Keratinocyte (primary cell): ENCODE data around the gene STBD1. TPM values are rescaled to one million over a fixed set of nuclear protein-coding genes. Genes with fewer than 3 reads are reported as not detected.

ENCODE experiments used
- DNase-seq: peaks from one replicate; pipeline ENCODE4 v3.0.0-alpha.2; 2011; ENCODE audit warnings: low read depth, missing footprints, low spot score
- FAIRE-seq: peaks from 2 replicates; lab custom pipeline; 2011; peaks lifted over from hg19 to GRCh38; lab: Jason Lieb, UNC
- H2AFZ ChIP-seq: 2 replicates; pipeline ENCODE4 v1.6.0; 2012; ENCODE audit warnings: low read length, control low read depth, inconsistent platforms; ENCODE audit not compliant: control insufficient read depth
- H3K27ac ChIP-seq: 2 replicates; pipeline ENCODE4 v1.5.1; 2011; ENCODE audit warnings: low read length; ENCODE audit not compliant: control insufficient read depth, insufficient read depth
- H3K27me3 ChIP-seq: 3 replicates; pipeline ENCODE4 v1.6.0; 2011; ENCODE audit warnings: low read length; ENCODE audit not compliant: control insufficient read depth, insufficient read depth; ENCODE audit errors: extremely low read depth
- H3K36me3 ChIP-seq, 2 experiments: 2 replicates in 1 of 2; 3 replicates in 1 of 2; pipeline ENCODE4 v1.5.1; 2011; ENCODE audit warnings: low read length in 2 of 2, mild to moderate bottlenecking in 1 of 2; ENCODE audit not compliant: control insufficient read depth in 2 of 2, insufficient read depth in 2 of 2; ENCODE audit errors: extremely low read depth in 1 of 2
- H3K4me1 ChIP-seq: 3 replicates; pipeline ENCODE4 v1.5.1; 2011; ENCODE audit warnings: low read length; ENCODE audit not compliant: control insufficient read depth, insufficient read depth; ENCODE audit errors: extremely low read depth
- H3K4me2 ChIP-seq: 3 replicates; pipeline ENCODE4 v1.6.0; 2011; ENCODE audit warnings: low read depth, low read length; ENCODE audit not compliant: control insufficient read depth, insufficient read depth; ENCODE audit errors: extremely low read depth
- H3K4me3 ChIP-seq, 3 experiments: fragments of 200-600 bp in 1 of 3; sonication (generic) in 1 of 3; 2 replicates in 2 of 3; 3 replicates in 1 of 3; pipeline ENCODE4 v1.5.1; 2011 to 2016; ENCODE audit warnings: low read length in 3 of 3, mild to moderate bottlenecking in 3 of 3, control low read depth in 2 of 3, inconsistent platforms in 1 of 3, low read depth in 1 of 3, mixed read lengths in 1 of 3, mixed run types in 1 of 3, moderate library complexity in 1 of 3; ENCODE audit not compliant: control insufficient read depth in 2 of 3, insufficient read depth in 2 of 3; ENCODE audit errors: extremely low read depth in 1 of 3
- H3K79me2 ChIP-seq: 2 replicates; pipeline ENCODE4 v1.6.0; 2012; ENCODE audit warnings: low read length; ENCODE audit not compliant: control insufficient read depth, insufficient read depth
- H3K9ac ChIP-seq: 3 replicates; pipeline ENCODE4 v1.6.0; 2011; ENCODE audit warnings: low read length; ENCODE audit not compliant: control insufficient read depth, insufficient read depth; ENCODE audit errors: extremely low read depth
- H3K9me1 ChIP-seq: 3 replicates; pipeline ENCODE4 v1.6.0; 2011; ENCODE audit warnings: low read length; ENCODE audit not compliant: control insufficient read depth, insufficient read depth; ENCODE audit errors: extremely low read depth
- H3K9me3 ChIP-seq: 2 replicates; pipeline ENCODE4 v1.5.1; 2012; ENCODE audit warnings: low read depth, low read length; ENCODE audit not compliant: control insufficient read depth
- H4K20me1 ChIP-seq: 3 replicates; pipeline ENCODE4 v1.6.0; 2011; ENCODE audit warnings: low read length; ENCODE audit not compliant: control insufficient read depth, insufficient read depth; ENCODE audit errors: extremely low read depth
- CTCF ChIP-seq, 3 experiments: IDR thresholded peaks in 1 of 3; conservative IDR thresholded peaks in 1 of 3; optimal IDR thresholded peaks in 1 of 3; 2 replicates in 2 of 3; 3 replicates in 1 of 3; pipeline versions ENCODE3 to v1.5.1; 2011; ENCODE audit warnings: low read length in 3 of 3, mild to moderate bottlenecking in 3 of 3, moderate library complexity in 2 of 3, control low read depth in 1 of 3, inconsistent platforms in 1 of 3; ENCODE audit not compliant: insufficient read depth in 2 of 3; ENCODE audit errors: extremely low read depth in 1 of 3
- EZH2 ChIP-seq: IDR thresholded peaks from one replicate; pipeline ENCODE4 v1.6.1; 2012; ENCODE audit warnings: inconsistent platforms, mild to moderate bottlenecking, low read length, moderate library complexity
- dilution Hi-C: fragments of 300-500 bp; cut with MboI; formaldehyde crosslinking; loops from one replicate; pipeline ENCODE4 v1.7.0; 2020; ENCODE audit warnings: low sequenced_read_pairs; ENCODE audit not compliant: extremely low pct_ligation_motif_present
- polyA plus RNA-seq, 5 experiments: library from polyadenylated mRNA; depleted of rRNA in 3 of 5; stranded (reverse) in 3 of 5; stranded (forward) in 1 of 5; unstranded in 1 of 5; fragments of >200 nt; gene quantifications; 1 replicate in 1 of 5; 2 replicates in 3 of 5; 3 replicates in 1 of 5; pipeline versions ENCODE4 v1.2.1 to v1.2.3, GENCODE V29; 2011 to 2012; ENCODE audit warnings: missing spikeins in 2 of 5, low read depth in 1 of 5, low replicate concordance in 1 of 5

Gene STBD1
- polyA plus RNA-seq, 1 donor (not counting 4 experiments of a cell fraction or from before 2014, with no cell fraction given) = 0.41 TPM

GRCh38 chr4:76292730-76293129 is 13.8 kb upstream of the STBD1 start:
- FAIRE-seq = no peak

GRCh38 chr4:76293772-76294171 is 12.8 kb upstream of the STBD1 start:
- Histone ChIP-seq H4K20me1 (no peaks in the 10 kb centered on the region), H3K4me3 (no peak overlapping the region), H3K9me1 (no peaks in the 10 kb centered on the region), H3K9ac (no peak overlapping the region), H3K79me2 (no peaks in the 10 kb centered on the region), H3K27ac (no peak overlapping the region), H3K4me1 (no peaks in the 10 kb centered on the region), H3K9me3 (no peaks in the 10 kb centered on the region), H3K4me2 (no peak overlapping the region), H3K36me3 (no peaks in the 10 kb centered on the region), H3K27me3 (peaks cover 11% of the 10 kb centered on the region), H2AFZ (no peak overlapping the region)
- DNase-seq (no peak), FAIRE-seq (no peak)
- dilution Hi-C loops = no loop called here
- no peak for TF ChIP-seq CTCF (optimal IDR thresholded peaks at IDR 0.05 in 1 of 3, IDR thresholded peaks at IDR 0.05 in 1 of 3, conservative IDR thresholded peaks at IDR 0.05 in 1 of 3; ENCODE audit: extremely low read depth in 1 of 3, insufficient read depth in 2 of 3, low read length in 3 of 3)
- TF ChIP-seq EZH2 = no peak

More at GRCh38 chr4:76292730-76293129, 13.8 kb upstream of the STBD1 start:
- Histone ChIP-seq H3K36me3 (no peaks in the 10 kb centered on the region), H3K9me1 (no peaks in the 10 kb centered on the region), H3K27ac (no peak overlapping the region), H3K4me3 (no peak overlapping the region), H3K4me2 (no peak overlapping the region), H3K27me3 (peaks cover 11% of the 10 kb centered on the region), H3K4me1 (no peaks in the 10 kb centered on the region), H3K9ac (no peak overlapping the region), H2AFZ (no peak overlapping the region), H3K9me3 (no peaks in the 10 kb centered on the region), H3K79me2 (no peaks in the 10 kb centered on the region), H4K20me1 (no peaks in the 10 kb centered on the region)
- dilution Hi-C loops = no loop called here
- TF ChIP-seq EZH2 = no peak
- no peak for TF ChIP-seq CTCF (optimal IDR thresholded peaks at IDR 0.05 in 1 of 3, IDR thresholded peaks at IDR 0.05 in 1 of 3, conservative IDR thresholded peaks at IDR 0.05 in 1 of 3; ENCODE audit: extremely low read depth in 1 of 3, insufficient read depth in 2 of 3, low read length in 3 of 3)
- DNase-seq = no peak
